K562 (cell line): ENCODE results near the gene GDF2.

Experiments
- HSF4 ChIP-seq: fragments of 250-450 bp; sonication (Bioruptor Pico); IDR thresholded peaks from 2 replicates; pipeline ENCODE4 v2.1.2; 2022; ENCODE audit warnings: mild to moderate bottlenecking, moderate library complexity, borderline replicate concordance
- SREBF1 ChIP-seq: fragments of 150-350 bp; IDR thresholded peaks from 2 replicates; pipeline ENCODE4 v1.6.1; 2014; ENCODE audit warnings: antibody characterized with exemption, low read depth, low read length, borderline replicate concordance

GRCh38 chr10:47359101-47359500, 36.8 kb downstream of the GDF2 start:
- no peak for TF ChIP-seq HSF4
- TF ChIP-seq SREBF1 = no peak
